H1 (cell line): ENCODE measurements around the gene NHLH1. TPM values are rescaled to one million over a fixed set of nuclear protein-coding genes. Genes with fewer than 3 reads are reported as not detected.

Experiments used
- POLR2A ChIP-seq, 2 experiments: IDR thresholded peaks; 1 replicate in 1 of 2; 2 replicates in 1 of 2; pipeline ENCODE4 v1.6.1; 2011; ENCODE audit warnings: low read depth in 2 of 2, low read length in 2 of 2, mild to moderate bottlenecking in 2 of 2; ENCODE audit errors: control extremely low read depth in 1 of 2
- RAD21 ChIP-seq, 2 experiments: IDR thresholded peaks in 1 of 2; conservative IDR thresholded peaks in 1 of 2; 2 replicates each; pipeline ENCODE4 v1.6.1; 2011; ENCODE audit warnings: low read depth in 2 of 2, low read length in 2 of 2, improper control_type of control experiment in 1 of 2, inconsistent platforms in 1 of 2, mild to moderate bottlenecking in 1 of 2, moderate library complexity in 1 of 2
- TCF12 ChIP-seq: IDR thresholded peaks from 2 replicates; pipeline ENCODE4 v1.6.1; 2011; ENCODE audit warnings: low read depth, mild to moderate bottlenecking, low read length
- polyA plus RNA-seq, 7 experiments: library from polyadenylated mRNA; depleted of rRNA in 3 of 7; stranded (reverse) in 5 of 7; unstranded in 2 of 7; fragments of >200 nt in 5 of 7; fragments of 200-250 nt in 2 of 7; gene quantifications; 1 replicate in 5 of 7; 2 replicates in 1 of 7; 4 replicates in 1 of 7; pipeline versions ENCODE4 v1.2.1 to v1.2.3, GENCODE V29; 2011 to 2013; ENCODE audit warnings: missing spikeins in 2 of 7, mixed read lengths in 2 of 7
- total RNA-seq: library from RNA; stranded (reverse); fragmentation: NEBNext Ultra II Directional; extraction: Animal tissue kit (Norgen Biotek cat#: 25700); gene quantifications from 2 replicates; pipeline ENCODE4 v1.2.1, GENCODE V29; 2021
- TF ChIP-seq, protein P1 (sequence below): fragments of 300-600 bp; sonication (generic); IDR thresholded peaks from 2 replicates; pipeline ENCODE4 v1.7.1; 2012; ENCODE audit warnings: low read length, moderate library complexity, mild to moderate bottlenecking, inconsistent platforms; ENCODE audit not compliant: insufficient replicate concordance
- TF ChIP-seq, protein P2 (sequence below): IDR thresholded peaks from 2 replicates; pipeline ENCODE4 v1.6.1; 2012; ENCODE audit warnings: low read length, inconsistent platforms

Gene NHLH1
- total and polyA plus RNA-seq, 2 of the 8 experiments (the other 6 are each of a cell fraction or from before 2014, with no cell fraction given), result 0.39 to 0.91 TPM

DNA sequence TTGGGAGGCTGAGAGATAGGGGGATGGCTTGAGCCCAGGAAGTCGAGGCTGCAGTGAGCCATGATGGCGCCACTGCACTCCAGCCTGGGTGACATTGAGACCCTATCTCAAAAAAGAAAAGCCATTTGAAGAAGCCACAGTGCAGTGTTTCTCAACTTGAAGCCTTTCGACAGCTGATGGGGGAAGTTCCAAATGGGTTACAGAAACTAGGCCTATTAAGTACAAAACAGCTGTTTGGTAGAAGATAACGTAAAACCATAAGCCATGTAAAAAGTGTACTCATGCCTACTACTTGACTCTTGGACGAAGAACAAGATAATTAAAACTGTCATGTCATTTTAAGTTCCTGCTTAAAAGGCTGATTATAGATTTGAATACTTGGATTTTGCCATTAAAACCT, 40.5 kb upstream of the NHLH1 start (continued):
- TF ChIP-seq, protein P1, sequence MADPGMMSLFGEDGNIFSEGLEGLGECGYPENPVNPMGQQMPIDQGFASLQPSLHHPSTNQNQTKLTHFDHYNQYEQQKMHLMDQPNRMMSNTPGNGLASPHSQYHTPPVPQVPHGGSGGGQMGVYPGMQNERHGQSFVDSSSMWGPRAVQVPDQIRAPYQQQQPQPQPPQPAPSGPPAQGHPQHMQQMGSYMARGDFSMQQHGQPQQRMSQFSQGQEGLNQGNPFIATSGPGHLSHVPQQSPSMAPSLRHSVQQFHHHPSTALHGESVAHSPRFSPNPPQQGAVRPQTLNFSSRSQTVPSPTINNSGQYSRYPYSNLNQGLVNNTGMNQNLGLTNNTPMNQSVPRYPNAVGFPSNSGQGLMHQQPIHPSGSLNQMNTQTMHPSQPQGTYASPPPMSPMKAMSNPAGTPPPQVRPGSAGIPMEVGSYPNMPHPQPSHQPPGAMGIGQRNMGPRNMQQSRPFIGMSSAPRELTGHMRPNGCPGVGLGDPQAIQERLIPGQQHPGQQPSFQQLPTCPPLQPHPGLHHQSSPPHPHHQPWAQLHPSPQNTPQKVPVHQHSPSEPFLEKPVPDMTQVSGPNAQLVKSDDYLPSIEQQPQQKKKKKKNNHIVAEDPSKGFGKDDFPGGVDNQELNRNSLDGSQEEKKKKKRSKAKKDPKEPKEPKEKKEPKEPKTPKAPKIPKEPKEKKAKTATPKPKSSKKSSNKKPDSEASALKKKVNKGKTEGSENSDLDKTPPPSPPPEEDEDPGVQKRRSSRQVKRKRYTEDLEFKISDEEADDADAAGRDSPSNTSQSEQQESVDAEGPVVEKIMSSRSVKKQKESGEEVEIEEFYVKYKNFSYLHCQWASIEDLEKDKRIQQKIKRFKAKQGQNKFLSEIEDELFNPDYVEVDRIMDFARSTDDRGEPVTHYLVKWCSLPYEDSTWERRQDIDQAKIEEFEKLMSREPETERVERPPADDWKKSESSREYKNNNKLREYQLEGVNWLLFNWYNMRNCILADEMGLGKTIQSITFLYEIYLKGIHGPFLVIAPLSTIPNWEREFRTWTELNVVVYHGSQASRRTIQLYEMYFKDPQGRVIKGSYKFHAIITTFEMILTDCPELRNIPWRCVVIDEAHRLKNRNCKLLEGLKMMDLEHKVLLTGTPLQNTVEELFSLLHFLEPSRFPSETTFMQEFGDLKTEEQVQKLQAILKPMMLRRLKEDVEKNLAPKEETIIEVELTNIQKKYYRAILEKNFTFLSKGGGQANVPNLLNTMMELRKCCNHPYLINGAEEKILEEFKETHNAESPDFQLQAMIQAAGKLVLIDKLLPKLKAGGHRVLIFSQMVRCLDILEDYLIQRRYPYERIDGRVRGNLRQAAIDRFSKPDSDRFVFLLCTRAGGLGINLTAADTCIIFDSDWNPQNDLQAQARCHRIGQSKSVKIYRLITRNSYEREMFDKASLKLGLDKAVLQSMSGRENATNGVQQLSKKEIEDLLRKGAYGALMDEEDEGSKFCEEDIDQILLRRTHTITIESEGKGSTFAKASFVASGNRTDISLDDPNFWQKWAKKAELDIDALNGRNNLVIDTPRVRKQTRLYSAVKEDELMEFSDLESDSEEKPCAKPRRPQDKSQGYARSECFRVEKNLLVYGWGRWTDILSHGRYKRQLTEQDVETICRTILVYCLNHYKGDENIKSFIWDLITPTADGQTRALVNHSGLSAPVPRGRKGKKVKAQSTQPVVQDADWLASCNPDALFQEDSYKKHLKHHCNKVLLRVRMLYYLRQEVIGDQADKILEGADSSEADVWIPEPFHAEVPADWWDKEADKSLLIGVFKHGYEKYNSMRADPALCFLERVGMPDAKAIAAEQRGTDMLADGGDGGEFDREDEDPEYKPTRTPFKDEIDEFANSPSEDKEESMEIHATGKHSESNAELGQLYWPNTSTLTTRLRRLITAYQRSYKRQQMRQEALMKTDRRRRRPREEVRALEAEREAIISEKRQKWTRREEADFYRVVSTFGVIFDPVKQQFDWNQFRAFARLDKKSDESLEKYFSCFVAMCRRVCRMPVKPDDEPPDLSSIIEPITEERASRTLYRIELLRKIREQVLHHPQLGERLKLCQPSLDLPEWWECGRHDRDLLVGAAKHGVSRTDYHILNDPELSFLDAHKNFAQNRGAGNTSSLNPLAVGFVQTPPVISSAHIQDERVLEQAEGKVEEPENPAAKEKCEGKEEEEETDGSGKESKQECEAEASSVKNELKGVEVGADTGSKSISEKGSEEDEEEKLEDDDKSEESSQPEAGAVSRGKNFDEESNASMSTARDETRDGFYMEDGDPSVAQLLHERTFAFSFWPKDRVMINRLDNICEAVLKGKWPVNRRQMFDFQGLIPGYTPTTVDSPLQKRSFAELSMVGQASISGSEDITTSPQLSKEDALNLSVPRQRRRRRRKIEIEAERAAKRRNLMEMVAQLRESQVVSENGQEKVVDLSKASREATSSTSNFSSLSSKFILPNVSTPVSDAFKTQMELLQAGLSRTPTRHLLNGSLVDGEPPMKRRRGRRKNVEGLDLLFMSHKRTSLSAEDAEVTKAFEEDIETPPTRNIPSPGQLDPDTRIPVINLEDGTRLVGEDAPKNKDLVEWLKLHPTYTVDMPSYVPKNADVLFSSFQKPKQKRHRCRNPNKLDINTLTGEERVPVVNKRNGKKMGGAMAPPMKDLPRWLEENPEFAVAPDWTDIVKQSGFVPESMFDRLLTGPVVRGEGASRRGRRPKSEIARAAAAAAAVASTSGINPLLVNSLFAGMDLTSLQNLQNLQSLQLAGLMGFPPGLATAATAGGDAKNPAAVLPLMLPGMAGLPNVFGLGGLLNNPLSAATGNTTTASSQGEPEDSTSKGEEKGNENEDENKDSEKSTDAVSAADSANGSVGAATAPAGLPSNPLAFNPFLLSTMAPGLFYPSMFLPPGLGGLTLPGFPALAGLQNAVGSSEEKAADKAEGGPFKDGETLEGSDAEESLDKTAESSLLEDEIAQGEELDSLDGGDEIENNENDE, result no peak
- TF ChIP-seq TCF12 (no peak), RAD21 (IDR thresholded peaks at IDR 0.05 in 1 of 2, conservative IDR thresholded peaks at IDR 0.05 in 1 of 2; ENCODE audit: low read depth in 2 of 2, low read length in 2 of 2) (no peak), POLR2A (IDR thresholded peaks at IDR 0.05; ENCODE audit: control extremely low read depth in 1 of 2, low read depth in 2 of 2, low read length in 2 of 2) (no peak)
- TF ChIP-seq, protein P2, sequence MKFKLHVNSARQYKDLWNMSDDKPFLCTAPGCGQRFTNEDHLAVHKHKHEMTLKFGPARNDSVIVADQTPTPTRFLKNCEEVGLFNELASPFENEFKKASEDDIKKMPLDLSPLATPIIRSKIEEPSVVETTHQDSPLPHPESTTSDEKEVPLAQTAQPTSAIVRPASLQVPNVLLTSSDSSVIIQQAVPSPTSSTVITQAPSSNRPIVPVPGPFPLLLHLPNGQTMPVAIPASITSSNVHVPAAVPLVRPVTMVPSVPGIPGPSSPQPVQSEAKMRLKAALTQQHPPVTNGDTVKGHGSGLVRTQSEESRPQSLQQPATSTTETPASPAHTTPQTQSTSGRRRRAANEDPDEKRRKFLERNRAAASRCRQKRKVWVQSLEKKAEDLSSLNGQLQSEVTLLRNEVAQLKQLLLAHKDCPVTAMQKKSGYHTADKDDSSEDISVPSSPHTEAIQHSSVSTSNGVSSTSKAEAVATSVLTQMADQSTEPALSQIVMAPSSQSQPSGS, result no peak
